GM19395 (cell line): ENCODE measurements around the gene ABI2.
A peak's percentile ranks its signal among the peaks of the same experiment; 100 is the strongest.
"Not testable (repeated sequence)": the region's sequence is repeated elsewhere in the genome, so short reads cannot be mapped to it uniquely, and the experiment has no call there.

ENCODE experiments used
- ATAC-seq: cut with Tn5 transposase; IDR thresholded peaks from one replicate; pipeline ENCODE4 v1.9.1; 2021; ENCODE audit warnings: mild to moderate bottlenecking, moderate library complexity; ENCODE audit not compliant: unreplicated experiment

Gene ABI2

DNA sequence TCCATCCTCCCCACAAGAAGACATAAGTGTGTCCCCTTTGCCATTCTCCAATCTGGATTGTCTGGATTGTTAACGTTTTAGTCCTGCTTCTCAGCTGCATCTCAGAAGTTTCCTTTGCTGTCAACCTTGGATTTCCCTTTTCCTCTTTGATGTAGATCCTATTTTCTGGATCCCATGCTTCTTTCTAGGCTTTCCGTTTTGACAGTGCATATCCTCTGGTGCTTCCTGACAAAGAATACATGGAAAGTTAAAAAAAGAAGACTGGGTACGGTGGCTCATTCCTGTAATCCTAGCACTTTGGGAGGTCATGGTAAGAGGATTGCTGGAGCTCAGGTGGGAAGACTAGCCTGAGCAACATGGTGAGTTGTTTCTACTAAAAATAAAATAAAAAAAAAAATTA is 26.8 kb downstream of the ABI2 start:
- ATAC-seq, result no peak

DNA sequence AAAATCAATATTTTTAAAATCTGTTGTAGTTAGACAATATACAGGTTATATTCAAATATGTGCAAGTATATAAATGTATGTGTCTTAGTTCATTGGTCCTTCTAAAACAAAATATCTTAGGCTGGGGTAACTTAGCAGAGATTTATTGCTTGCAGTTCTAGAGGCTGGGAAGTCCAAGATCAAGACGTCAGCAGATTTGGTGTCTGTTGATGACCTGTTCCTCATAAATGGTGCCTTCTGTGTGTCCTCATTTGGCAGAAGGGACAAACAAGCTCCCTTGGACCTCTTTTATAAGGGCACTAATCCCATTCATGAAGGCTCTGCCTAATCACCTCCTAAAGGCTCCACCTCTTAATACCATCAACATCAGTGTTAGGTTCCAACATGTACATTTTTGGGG is 31.3 kb downstream of the ABI2 start:
- no peak for ATAC-seq

DNA sequence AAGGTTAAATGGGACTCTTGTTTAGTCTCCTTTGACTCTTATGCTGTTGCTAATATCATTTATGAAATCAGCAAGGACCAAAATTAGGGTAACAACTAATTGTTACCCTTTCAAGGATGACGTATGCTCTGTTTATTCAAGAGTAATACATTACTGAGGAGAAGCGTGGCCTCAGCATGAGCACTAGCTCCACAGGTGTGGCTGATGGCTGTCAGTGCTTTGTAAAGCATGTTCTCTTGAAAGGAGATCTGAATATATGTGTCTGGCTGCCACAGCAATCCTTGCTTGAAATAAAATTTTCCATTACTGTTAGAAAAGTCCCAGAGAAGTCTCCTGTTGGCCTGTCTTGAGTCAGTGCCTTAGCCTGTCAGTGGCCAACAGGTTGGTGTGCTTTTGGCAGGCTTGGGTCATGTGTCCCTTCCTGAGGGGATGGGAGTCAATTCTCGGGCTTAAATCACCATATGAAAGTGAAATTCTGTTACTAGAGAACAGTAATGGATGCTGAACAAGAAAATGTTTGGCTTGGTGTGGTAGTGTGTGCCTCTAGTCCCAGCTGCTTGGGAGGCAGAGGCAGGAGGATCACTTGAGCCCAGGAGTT is 32.7 kb downstream of the ABI2 start:
- ATAC-seq, result no peak

DNA sequence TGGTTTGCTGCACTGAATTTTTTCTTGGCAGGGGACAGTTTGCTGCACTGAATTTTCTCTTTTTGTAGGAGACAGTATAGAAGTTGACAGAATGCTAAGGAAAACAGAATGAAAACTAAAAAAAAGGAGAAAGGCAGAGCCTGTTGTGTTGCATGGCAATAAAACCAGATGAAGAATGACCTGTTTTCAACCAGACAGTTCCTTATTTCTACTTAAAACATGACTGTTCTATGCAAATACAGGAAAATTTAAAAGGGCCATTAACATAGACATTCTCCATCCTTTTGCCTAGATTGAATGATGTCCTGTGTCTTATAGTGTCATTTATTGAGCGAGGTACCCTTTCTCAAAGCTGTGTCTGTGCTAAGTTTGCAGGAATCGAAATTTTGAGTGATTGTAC is 33.3 kb downstream of the ABI2 start:
- ATAC-seq, result no peak

DNA sequence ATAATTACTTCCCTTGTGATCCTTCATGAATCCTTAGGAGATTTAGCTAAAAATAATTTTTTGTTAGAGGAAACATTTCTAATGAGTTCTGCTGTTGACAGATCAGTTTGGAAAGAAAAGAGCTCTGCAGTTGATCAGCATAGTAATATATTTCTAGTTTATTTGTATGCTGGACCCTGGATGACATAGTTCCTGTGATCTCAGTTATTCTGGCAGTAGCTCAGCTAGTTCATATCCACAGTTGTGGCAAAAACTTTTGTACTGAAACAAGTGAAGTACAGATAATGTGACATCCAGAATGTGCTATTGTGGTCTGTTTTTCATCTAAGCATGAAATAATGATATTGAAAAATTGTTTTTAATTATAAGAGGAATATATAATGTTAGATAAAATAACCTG is 33.7 kb downstream of the ABI2 start:
- no peak for ATAC-seq

DNA sequence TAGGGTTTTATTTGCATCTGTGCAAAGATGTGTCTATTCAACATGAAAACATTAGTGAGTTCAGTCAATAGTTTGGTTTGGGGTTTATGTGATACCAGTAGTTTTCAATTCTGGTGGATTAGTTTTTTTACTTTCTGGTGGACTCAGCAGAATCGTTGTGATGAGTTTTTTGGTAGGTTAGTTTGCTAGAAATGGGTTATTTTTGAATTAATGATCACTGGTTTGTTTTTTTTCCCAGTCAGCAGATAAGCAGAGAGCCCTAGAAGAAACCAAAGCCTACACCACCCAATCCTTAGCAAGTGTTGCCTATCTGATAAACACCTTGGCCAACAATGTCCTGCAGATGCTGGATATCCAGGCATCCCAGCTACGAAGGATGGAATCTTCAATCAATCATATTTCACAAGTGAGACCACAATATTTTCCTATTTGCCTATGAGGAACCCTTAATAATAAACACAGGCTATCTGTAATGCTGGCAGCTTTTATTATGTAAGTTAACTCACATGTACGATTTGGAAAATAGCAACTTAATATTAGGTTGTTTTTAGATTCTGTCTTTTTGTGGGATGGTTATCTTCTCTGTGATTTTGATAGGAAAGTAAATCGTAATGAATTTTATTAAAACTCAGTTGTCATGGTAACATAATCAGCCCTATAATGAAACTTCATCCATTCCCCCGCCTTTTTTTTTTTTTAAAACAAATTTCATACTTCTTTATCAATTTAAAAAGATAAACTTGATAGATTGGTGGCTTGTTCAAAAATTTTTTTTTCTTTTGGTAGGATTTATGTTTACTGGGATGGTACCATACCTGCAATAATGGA is 38.7 kb downstream of the ABI2 start:
- ATAC-seq, result no peak

DNA sequence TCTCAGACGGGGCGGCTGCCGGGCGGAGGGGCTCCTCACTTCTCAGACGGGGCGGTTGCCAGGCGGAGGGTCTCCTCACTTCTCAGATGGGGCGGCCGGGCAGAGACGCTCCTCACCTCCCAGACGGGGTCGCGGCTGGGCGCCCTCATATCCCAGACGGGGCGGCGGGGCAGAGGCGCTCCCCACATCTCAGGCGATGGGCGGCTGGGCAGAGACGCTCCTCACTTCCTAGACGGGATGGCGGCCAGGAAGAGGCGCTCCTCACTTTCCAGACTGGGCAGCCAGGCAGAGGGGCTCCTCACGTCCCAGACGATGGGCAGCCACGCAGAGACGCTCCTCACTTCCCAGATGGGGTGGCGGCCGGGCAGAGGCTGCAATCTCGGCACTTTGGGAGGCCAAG is 44.5 kb downstream of the ABI2 start:
- not testable (repeated sequence) for ATAC-seq

DNA sequence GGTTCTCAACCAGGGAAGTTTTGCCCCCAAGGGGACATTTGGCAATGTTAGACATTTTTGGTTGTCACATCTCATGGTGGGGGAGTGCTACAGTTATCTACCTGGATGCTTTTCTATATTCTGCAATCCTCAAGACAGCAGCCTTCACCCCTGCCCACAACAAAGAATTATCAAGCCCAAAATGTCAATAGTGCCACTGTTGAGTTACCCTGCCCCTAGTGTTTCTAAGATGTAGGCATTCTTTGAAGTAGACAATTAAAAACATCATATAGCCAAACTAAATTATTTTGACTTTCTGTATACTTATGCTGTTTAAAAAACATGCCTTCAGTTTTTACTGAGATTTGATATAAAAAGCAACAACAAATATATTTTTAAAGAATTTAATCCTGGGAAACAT is 48.0 kb downstream of the ABI2 start:
- ATAC-seq, result no peak

DNA sequence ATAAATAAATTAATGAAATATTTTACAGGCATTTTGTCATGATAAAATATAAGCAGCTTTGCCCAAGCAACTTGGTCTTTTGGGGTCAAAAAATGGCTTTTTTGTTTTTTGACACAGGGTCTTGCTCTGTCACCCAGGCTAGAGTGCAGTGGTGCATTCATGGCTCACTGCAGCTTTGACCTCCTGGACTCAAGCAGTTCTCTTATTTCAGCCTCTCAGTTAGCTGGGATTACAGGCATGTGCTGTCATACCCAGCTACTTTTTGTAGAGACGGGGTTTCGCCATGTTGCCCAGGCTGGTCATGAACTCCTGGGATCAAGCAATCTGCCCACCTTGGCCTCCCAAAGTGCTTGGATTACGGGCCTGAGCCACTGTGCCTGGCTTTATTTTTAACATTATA is 51.0 kb downstream of the ABI2 start:
- ATAC-seq, result no peak

DNA sequence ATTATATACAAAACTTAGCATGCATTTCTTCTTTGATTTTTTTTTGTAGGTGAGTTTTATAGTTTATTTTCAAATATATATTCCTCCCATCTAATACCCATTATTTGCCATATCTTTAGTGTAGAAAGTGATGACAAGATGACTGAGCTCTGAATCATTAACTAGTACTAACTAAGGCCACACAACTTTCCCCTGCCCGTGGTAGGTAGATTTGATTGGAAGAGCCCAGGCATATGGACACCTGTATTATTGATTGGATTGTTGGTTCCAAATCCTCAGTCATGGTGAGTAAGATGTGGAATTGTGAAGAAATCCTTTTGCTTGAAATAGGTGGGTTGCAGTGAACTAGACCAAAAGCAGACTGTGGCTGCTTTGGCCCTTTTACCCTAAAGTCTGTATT is 54.8 kb downstream of the ABI2 start:
- no peak for ATAC-seq

DNA sequence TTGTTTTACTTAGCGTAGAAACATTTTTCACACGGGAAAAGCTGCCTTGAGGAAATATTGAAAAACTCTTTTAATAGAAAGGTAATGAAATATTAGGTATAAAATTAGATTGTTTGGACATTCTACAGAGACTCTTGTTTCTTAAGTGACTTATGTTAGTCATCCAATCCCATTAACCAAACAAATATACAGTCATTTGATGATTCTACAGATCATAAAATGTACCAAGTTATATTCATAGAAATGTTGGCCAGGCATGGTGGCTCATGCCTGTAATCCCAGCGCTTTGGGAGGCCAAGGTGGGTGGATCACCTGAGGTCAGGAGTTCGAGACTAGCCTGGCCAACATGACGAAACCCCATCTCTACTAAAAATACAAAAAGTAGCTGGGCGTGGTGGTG is 60.0 kb downstream of the ABI2 start:
- not testable (repeated sequence) for ATAC-seq

DNA sequence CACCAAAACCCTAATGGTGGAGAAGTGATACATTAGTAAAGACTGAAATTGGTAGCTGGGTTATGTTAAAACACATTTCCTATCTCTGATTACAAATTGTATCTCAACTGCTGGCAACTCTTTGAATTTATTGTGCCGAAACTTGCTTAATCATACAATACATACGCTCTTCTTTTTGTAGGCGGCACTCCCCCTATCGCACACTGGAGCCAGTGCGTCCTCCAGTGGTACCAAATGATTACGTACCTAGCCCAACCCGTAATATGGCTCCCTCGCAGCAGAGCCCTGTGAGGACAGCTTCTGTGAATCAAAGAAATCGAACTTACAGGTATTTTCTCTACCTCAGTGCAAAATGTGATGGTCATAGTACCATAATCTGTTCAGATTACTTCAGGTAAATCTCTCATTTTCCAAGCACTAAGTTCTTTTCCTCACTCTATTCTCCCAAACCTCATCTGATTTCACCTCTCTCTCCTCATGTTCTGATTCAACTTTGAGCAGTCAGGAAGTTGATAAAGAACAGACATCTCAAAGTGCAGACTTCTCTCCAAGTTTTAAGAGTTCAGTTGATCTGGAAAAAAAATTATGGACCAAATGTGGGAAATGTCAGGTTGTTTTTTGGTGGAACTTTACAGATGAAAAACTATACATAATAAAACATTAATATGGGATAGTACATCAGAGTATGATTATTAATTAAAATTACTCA is 66.5 kb downstream of the ABI2 start:
- ATAC-seq, result no peak

DNA sequence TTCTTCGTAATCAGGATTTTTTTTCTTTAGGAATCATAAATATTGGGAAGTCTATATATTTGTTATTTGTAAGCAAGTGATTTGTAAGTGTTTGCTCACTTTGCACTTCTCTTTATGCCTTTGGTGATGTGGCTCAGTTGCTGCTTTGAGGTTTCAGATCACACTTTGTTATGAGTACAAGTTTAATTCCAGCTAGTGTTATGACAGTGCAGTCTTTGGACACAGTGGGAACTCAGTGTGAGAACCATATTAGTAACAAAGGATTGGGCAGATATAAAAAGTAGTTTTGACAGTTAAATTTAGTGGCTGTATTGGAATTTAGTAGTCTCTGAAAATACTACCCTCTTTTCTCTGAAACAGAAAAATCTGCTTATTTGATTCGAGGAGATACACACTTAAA is 67.7 kb downstream of the ABI2 start:
- no peak for ATAC-seq

DNA sequence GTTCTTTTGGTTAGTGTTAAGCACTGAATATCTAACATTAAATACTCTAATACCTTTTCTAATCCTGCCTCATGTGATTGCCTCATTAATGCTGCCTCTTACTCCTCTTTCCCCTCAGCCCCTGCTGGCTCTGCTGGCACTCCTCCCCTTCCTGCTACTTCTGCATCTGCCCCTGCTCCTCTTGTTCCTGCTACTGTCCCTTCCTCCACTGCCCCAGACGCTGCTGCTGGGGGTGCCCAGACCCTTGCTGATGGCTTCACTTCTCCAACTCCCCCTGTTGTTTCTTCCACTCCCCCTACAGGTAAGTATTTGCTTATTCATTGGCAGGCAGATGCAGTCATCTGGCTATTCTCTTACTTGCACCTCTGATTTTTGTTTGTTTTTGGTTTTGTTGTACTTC is 68.5 kb downstream of the ABI2 start:
- no peak for ATAC-seq

DNA sequence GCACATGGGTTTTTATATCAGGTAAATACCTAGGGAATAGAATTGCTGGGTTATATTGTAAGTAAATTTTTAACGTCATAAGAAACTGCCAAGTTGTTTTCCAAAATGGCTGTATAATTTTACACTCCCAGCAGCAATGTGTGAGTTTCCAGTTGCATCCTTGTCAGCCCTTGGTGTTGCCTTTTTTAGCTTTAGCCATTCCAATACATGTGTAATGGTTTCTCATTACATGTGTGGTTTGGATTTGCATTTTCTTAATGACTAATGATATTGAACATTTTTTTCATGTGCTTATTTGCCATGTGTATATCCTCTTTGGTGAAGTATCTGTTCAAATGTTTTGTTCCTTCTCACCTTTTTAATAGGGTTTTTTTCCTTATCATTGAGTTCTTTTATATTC is 70.8 kb downstream of the ABI2 start:
- ATAC-seq, result no peak

DNA sequence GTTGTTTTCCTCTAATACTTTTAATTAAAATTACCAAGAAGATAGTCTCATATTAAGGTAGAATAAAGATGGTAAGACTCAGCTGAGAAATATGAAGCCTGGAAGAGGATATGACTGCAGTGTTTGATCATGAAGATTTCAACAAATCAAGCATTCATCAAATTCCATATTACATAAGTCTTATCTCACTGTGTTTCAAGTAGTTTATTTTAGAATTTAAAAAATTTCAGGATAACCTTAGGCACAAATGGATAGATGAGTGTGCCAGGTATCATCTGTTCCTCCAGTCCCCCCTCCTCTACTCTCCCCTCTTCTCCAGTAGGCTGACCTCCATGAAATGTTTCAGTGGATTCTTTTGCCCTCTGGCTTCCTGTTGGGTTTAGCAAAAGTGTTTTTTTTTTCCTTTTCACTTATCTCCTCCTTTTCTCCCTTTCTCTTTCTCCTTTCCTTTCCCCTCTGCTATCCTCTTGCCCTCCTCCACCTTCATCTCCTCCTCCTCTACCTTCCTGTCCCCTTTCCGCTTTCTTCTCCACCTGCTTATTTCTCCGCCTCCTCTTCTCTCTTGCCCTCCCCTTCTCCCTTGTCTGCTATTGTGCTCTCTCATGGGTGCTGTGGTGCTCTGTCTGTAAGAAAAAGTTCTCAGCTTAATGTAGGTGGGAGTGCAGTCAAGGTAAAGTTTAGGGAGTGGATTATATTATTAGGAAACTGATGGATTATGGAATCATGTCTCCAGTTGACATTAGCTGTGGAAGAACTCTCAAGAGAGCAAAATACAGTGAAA is 72.8 kb downstream of the ABI2 start:
- no peak for ATAC-seq

DNA sequence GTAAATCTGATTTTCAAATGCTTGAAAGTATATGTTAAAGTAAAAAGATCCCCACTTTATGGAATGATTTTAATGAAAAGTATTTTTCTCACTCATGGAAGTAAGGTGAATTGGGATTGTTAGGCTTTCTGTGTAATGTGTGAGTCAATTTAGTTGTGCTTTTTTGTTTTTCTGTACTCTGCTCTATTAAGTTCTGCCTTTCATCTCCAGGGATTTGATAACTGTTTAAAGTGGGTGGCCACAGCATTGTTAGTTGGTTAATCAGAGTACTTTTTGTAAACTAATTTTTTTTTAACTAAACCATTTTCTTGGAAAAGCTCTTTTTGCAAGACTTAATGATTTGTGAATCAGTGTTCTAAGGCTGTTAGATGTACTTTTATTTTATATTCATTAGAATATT is 76.8 kb downstream of the ABI2 start:
- no peak for ATAC-seq

DNA sequence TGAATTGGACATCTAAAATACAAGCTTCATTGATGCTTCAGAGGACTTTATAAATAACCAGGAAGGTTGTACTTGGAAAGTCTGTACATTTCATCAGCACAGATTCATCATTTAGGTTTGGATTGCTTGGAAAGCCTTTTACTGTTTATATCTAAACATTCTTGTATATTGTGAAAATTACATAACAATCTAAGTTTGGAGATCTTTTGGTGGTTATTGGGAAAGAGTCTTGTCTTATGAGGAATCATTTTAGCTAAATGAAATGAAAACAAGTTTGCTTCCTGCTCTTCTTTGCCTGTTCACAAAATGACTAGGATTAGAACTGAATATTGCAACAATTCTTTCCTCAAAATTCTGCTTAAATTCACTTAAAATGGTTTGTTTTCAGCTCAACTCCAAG is 79.3 kb downstream of the ABI2 start:
- no peak for ATAC-seq

DNA sequence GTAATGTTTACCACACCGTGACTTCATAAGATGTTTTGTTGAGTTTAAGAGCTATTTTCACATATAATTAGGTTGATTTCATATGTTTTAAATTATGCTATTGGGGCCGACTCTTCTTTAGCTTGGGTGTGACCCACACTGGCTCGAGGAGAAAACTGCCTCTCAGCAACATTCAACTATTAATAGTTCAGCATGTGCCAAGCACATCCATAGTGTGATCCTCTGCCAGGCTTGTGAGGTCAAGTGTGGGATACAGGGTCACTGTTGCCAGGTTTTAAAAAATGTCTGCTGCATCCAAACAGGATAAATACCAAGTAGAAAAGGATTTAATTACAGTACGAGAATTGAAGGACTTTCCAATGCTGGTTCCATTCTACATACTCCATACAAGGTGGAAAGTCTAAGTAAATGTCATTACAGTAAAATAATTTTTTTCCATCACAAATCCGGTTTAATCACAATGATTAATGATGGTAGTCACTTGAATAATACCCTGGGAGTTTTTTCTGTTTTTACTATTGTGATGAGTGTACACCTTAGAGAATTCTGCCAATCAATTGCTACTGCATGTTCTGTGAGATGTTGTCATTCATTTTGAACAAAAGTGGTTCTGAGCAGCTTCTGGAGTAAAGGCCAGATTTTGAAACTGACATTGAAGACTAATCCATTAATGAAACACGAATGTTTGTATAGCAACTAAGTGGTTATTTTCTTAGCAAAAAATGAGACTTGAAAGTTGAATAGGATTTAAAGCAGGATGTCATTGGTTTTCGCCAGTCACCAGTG is 84.5 kb downstream of the ABI2 start:
- ATAC-seq, result peak; percentile 57

DNA sequence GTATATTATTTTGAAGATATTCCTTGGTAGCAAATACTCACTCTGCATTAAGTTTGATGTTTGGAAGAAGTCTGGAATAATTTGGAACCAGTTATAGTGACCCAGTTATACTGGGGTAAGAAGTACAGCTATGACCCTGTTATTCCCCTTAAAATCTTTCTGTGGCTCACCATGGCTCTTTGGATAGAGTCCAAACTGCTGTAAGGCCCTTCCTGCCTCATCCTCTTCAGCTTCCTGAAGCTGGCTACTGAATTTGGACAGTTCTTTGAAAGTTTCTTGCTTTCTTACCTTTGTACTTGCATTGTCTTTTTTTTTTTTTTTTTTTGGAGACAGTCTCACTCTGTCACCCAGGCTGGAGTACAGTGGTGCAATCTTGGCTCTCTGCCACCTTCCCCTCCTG is 85.6 kb downstream of the ABI2 start:
- no peak for ATAC-seq

DNA sequence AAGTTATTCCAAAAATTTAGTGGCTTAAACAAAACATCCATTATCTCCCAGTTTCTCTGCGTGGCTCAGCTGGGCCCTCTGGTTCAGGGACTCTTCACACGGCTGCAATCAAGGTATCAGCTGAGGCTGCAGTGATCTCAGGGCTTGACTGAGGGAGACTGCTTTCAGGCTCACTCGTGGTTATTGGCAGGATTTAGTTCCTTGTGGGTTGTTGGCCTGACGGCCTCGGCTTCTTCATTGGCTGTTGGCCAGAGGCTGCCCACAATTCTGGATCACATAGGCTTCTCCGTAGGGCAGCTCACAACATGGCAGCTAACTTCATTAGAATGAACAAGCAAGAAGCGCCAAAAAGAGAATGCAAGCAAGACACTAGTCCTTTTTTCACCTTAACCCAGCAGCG is 90.1 kb downstream of the ABI2 start:
- no peak for ATAC-seq
